Osteocyte (in vitro differentiated cells): Measurements from ENCODE around the gene PDGFB. TPM values are rescaled to one million over a fixed set of nuclear protein-coding genes. Genes with fewer than 3 reads are reported as not detected.

Experiments
- DNase-seq: peaks from one replicate; pipeline ENCODE4 v3.0.0; 2021; ENCODE audit warnings: mixed read lengths; ENCODE audit not compliant: unreplicated experiment; ENCODE audit errors: extremely low spot score
- H3K27ac Mint-ChIP-seq: one replicate; pipeline ENCODE4 v1.8.0; 2021; ENCODE audit warnings: mild to moderate bottlenecking, mixed read lengths; ENCODE audit not compliant: unreplicated experiment
- H3K27me3 Mint-ChIP-seq: one replicate; pipeline ENCODE4 v1.8.0; 2021; ENCODE audit warnings: mixed read lengths; ENCODE audit not compliant: unreplicated experiment
- H3K36me3 Mint-ChIP-seq: one replicate; pipeline ENCODE4 v1.8.0; 2021; ENCODE audit warnings: mixed read lengths; ENCODE audit not compliant: unreplicated experiment
- H3K4me1 Mint-ChIP-seq: one replicate; pipeline ENCODE4 v1.8.0; 2021; ENCODE audit warnings: mixed read lengths; ENCODE audit not compliant: unreplicated experiment
- H3K4me3 Mint-ChIP-seq: one replicate; pipeline ENCODE4 v1.8.0; 2021; ENCODE audit warnings: mild to moderate bottlenecking, moderate library complexity, mixed read lengths; ENCODE audit not compliant: unreplicated experiment
- H3K9me3 Mint-ChIP-seq: one replicate; pipeline ENCODE4 v1.8.0; 2021; ENCODE audit warnings: mixed read lengths; ENCODE audit not compliant: unreplicated experiment
- total RNA-seq: library from RNA; stranded (reverse); gene quantifications from 2 replicates; pipeline ENCODE4 v1.2.1, GENCODE V29; 2021
- TF ChIP-seq, protein P1 (sequence below): fragments of 200-600 bp; sonication (generic); IDR thresholded peaks from 2 replicates; pipeline ENCODE4 v1.5.0; 2021; ENCODE audit warnings: antibody characterized with exemption, mild to moderate bottlenecking, moderate library complexity

The PDGFB gene
- total RNA-seq, 1 donor from 2014 or later: 16.8 TPM

DNA sequence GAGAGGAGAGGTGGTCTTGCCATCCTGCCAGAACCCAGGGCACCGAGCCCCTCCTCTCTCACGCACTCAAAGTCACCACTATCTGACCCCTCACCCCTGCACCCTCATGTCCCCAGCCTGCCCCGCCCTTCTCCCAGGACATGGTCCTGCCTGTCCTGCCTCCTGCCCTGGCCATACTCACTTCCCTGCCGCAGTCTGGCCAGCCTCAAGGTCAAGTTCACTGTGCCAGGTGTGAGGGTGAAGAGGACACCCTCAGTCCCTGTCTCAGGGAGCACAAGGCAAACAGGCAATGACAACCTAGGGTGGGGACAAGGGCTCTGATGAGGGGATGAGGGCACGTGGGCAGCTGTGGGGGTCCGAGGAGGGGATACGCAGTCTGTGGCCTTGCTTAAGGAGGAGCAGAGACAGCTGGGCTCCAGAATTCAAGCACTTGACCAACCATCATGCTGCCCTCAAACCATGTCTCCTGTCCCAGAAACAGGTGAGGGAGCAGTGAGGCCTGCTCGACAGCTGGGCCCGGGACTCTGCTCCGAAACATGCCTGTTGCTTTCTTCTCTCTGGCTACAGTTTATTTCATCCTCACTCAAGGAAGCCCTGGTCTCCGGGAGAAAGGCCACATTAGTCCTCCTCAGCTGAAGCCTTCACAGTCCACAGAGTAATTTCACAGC lies 36.6 kb downstream of the PDGFB start:
- Mint-ChIP-seq H3K4me1 (peaks cover 29% of the 10 kb centered on the region), H3K27ac (no peak overlapping the region), H3K4me3 (no peak overlapping the region), H3K36me3 (no peaks in the 10 kb centered on the region), H3K9me3 (no peaks in the 10 kb centered on the region), H3K27me3 (no peaks in the 10 kb centered on the region)
- TF ChIP-seq, protein P1, sequence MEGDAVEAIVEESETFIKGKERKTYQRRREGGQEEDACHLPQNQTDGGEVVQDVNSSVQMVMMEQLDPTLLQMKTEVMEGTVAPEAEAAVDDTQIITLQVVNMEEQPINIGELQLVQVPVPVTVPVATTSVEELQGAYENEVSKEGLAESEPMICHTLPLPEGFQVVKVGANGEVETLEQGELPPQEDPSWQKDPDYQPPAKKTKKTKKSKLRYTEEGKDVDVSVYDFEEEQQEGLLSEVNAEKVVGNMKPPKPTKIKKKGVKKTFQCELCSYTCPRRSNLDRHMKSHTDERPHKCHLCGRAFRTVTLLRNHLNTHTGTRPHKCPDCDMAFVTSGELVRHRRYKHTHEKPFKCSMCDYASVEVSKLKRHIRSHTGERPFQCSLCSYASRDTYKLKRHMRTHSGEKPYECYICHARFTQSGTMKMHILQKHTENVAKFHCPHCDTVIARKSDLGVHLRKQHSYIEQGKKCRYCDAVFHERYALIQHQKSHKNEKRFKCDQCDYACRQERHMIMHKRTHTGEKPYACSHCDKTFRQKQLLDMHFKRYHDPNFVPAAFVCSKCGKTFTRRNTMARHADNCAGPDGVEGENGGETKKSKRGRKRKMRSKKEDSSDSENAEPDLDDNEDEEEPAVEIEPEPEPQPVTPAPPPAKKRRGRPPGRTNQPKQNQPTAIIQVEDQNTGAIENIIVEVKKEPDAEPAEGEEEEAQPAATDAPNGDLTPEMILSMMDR: no peak
- no peak for DNase-seq

DNA sequence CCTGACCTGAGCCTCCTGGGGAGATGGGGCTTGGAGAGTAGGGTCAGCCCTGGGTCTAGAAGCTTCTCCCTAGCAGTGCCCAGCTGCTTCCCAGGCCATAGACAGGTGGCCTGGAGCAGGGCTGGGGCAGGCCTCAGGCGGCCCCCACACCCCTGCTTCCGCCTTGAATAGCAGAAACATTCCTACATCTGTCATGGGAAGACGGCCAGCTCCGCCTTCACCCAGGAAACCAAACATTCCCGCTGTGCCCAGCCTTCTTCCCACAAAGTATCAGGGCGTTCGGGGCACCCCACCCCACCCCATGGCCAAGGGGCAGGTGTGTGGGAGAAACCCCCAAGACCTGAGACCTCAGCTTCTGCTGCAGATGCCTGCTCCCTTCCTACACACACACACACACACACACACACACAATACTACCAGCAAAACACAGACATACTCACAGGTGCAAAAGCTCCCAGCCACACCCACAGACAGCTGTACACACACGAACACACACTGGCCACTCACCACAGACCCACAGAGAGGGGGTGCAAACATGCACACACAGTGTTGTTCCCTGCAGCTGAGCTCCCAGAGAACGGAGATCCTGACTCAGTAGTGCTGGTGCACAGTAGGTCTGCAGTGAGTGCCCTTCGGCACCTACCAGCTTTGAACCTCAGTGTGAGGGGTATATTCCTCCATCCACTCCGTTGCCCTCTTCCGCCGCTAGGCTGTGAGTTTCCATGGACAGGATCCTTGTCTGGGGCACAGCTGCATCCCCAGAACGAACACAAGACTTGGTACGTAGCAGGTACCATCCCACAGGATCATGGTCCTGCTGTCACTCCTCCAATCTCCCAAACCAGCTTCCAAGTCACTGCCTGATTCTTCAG lies 37.4 kb downstream of the PDGFB start:
- TF ChIP-seq, protein P1: no peak
- no peak overlapping the region for H3K4me3 Mint-ChIP-seq
- H3K9me3 Mint-ChIP-seq: no peaks in the 10 kb centered on the region
- peaks cover 23% of the 10 kb centered on the region for H3K4me1 Mint-ChIP-seq
- H3K36me3 Mint-ChIP-seq: no peaks in the 10 kb centered on the region
- H3K27me3 Mint-ChIP-seq: no peaks in the 10 kb centered on the region
- DNase-seq: no peak
- no peak overlapping the region for H3K27ac Mint-ChIP-seq

DNA sequence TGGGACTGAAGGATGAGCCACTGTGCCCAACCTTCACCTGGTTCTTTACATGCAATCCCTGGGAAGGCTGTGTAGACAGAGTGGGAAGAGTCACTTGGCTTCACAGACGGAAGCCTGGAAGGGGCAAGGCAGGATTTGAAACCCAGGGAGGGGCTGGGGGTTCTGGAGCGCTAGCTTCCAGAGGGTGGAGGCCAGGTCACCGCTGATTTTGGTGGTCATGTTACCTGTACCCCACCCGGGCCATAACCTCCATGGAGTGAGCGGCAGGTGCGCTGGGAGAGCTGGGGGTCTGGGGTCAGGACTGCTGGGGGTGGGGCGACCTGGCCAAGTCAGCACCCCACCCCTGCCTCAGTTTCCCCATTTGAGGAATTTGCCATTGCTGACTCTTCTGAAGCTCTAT lies 38.3 kb downstream of the PDGFB start:
- Mint-ChIP-seq H3K27ac (no peak overlapping the region), H3K9me3 (no peaks in the 10 kb centered on the region), H3K27me3 (no peaks in the 10 kb centered on the region), H3K36me3 (no peaks in the 10 kb centered on the region), H3K4me3 (no peak overlapping the region), H3K4me1 (peaks cover 22% of the 10 kb centered on the region)
- TF ChIP-seq, protein P1: no peak
- no peak for DNase-seq

DNA sequence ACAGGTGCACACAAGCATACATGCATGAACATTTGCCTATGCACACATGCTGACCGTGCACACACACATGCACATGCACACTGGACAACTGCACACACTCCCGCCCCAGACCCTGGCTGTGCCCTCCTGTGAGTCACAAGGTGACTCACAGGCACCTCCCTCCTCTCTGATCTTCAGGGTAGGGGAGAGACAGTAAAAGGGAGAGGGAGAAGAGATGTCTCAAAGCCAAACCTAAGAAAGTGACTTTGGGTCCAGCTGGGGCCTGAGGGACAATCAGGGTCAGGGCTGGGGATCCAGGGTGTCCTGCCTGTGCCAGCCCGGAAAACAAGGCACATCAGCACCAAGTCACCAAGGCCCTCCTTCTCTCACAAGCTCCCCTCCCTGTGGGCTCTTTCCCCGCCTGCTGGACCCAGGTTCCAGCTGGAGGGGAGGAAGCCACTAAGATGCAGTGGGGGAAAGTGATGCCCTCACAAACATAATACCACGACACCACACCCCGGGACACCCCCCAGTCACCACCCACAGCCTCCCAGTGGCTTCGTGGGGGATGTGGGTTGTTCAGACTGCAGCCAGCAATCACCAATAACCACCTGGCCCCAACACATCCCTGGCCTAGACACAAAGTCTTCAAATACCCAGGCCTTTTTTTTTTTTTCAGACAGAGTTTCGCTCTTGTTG lies 39.3 kb downstream of the PDGFB start:
- no peak for DNase-seq
- H3K4me1 Mint-ChIP-seq: peaks cover 22% of the 10 kb centered on the region
- TF ChIP-seq, protein P1: no peak
- no peaks in the 10 kb centered on the region for H3K36me3 Mint-ChIP-seq
- no peak overlapping the region for H3K4me3 Mint-ChIP-seq
- H3K9me3 Mint-ChIP-seq: no peaks in the 10 kb centered on the region
- no peak overlapping the region for H3K27ac Mint-ChIP-seq
- H3K27me3 Mint-ChIP-seq: no peaks in the 10 kb centered on the region

DNA sequence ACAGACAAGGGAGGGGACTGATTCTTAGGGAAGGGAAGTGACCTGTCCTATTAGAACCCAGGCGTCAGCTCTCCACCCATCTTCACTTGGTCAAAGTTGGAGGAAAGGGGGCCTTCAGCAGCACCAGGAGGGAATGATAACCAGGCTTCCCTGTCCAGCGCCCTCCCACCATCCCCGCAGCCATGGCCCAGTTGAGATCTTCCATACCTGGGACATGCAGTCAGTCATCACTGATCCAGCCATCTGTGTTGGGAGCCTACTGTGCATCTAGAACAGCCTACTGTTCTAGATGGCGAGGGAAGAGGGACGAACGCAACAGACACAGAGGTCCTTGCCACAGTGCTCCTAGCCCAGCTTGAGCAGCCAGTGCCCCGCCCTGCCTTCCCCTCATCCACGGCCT lies 40.6 kb downstream of the PDGFB start:
- H3K27me3 Mint-ChIP-seq: no peaks in the 10 kb centered on the region
- no peak for DNase-seq

More for the DNA sequence above, 40.6 kb downstream of the PDGFB start:
- Mint-ChIP-seq H3K4me3 (no peak overlapping the region), H3K36me3 (no peaks in the 10 kb centered on the region), H3K9me3 (no peaks in the 10 kb centered on the region), H3K4me1 (peaks cover 22% of the 10 kb centered on the region), H3K27ac (no peak overlapping the region)
- TF ChIP-seq, protein P1: no peak
